Measurements from ENCODE around the gene COMT.

Gene COMT

GRCh38 chr22:20016734-20017621, 75.4 kb downstream of the COMT start, which contains the start of gene ARVCF:
Gene ARVCF, minus strand, starts transcription at chr22:20016823. Its CDS starts 26,029 bp downstream, at chr22:19990794.
- no peak for TF ChIP-seq CTCF (IDR thresholded peaks at IDR 0.05; ENCODE audit: insufficient read depth, missing control alignments)
- DNase-seq (ENCODE audit: insufficient read length, low spot score): peak; percentile 99
- FAIRE-seq: no peak

GRCh38 chr22:20017622-20017958, 76.0 kb downstream of the COMT start:
- no peak for FAIRE-seq
- TF ChIP-seq CTCF (IDR thresholded peaks at IDR 0.05; ENCODE audit: insufficient read depth, missing control alignments): no peak
- DNase-seq (ENCODE audit: insufficient read length, low spot score): no peak

GRCh38 chr22:20018001-20018400, 76.4 kb downstream of the COMT start:
- TF ChIP-seq CTCF (IDR thresholded peaks at IDR 0.05; ENCODE audit: insufficient read depth, missing control alignments): no peak
- DNase-seq (ENCODE audit: insufficient read length, low spot score) (no peak), FAIRE-seq (no peak)
